A673 (cell line): ENCODE measurements around the gene KRT82. TPM values are rescaled to one million over a fixed set of nuclear protein-coding genes. Genes with fewer than 3 reads are reported as not detected.

Experiments used
- BruUV-seq: library from RNA; stranded (reverse); fragments of 400-500 nt; replicated peaks from 2 replicates; lab custom pipeline; 2021; lab: Mats Ljungman, UMichigan
- CTCF ChIA-PET: fragments of 300-600 bp; sonication (Branson Sonifier 250); formaldehyde crosslinking; loops from one replicate; lab custom pipeline; 2022; ENCODE audit warnings: antibody characterized with exemption; lab: Charles Lee
- POLR2A ChIA-PET: fragments of 300-600 bp; sonication (Branson Sonifier 250); formaldehyde crosslinking; loops from one replicate; lab custom pipeline; 2022; ENCODE audit warnings: antibody characterized with exemption; ENCODE audit not compliant: low non-redundant PET; lab: Charles Lee
- DNase-seq: peaks from one replicate; pipeline ENCODE4 v3.0.0-alpha.2; 2015; ENCODE audit warnings: low spot score
- H3K27ac ChIP-seq: fragments of 200-600 bp; sonication (generic); 2 replicates; pipeline ENCODE4 v1.5.1; 2016; ENCODE audit warnings: mixed run types, low read depth, mild to moderate bottlenecking, mixed read lengths, antibody characterized with exemption, low read length; ENCODE audit not compliant: poor library complexity, severe bottlenecking
- H3K27me3 ChIP-seq: fragments of 200-600 bp; sonication (generic); replicated peaks from 2 replicates; pipeline ENCODE4 v1.6.1; 2017; ENCODE audit warnings: mixed run types, low read depth, mild to moderate bottlenecking, mixed read lengths, antibody characterized with exemption, low read length; ENCODE audit not compliant: insufficient read depth, poor library complexity
- H3K36me3 ChIP-seq: fragments of 200-600 bp; sonication (generic); 2 replicates; pipeline ENCODE4 v1.6.1; 2016; ENCODE audit warnings: mixed run types, mild to moderate bottlenecking, mixed read lengths, antibody characterized with exemption, low read length; ENCODE audit not compliant: insufficient read depth, poor library complexity, severe bottlenecking
- H3K4me1 ChIP-seq: fragments of 200-600 bp; sonication (generic); 2 replicates; pipeline ENCODE4 v1.6.1; 2017; ENCODE audit warnings: mixed run types, mild to moderate bottlenecking, mixed read lengths, antibody characterized with exemption, low read length; ENCODE audit not compliant: insufficient read depth, poor library complexity, severe bottlenecking
- H3K4me3 ChIP-seq: fragments of 200-600 bp; sonication (generic); 2 replicates; pipeline ENCODE4 v1.5.1; 2016; ENCODE audit warnings: low read depth, mixed run types, mild to moderate bottlenecking, mixed read lengths, low read length; ENCODE audit not compliant: poor library complexity, severe bottlenecking
- H3K9me3 ChIP-seq: fragments of 200-600 bp; sonication (generic); 2 replicates; pipeline ENCODE4 v1.6.1; 2016; ENCODE audit warnings: mixed run types, low read depth, mild to moderate bottlenecking, mixed read lengths, antibody characterized with exemption, low read length; ENCODE audit not compliant: poor library complexity, severe bottlenecking
- CTCF ChIP-seq: fragments of 300-800, 200-600 bp; sonication (generic); conservative IDR thresholded peaks from 2 replicates; pipeline ENCODE4 v1.5.1; 2017; ENCODE audit warnings: low read depth, mild to moderate bottlenecking, antibody characterized with exemption, low read length, moderate library complexity, mixed read lengths
- EZH2 ChIP-seq: fragments of 200-600 bp; sonication (generic); IDR thresholded peaks from 2 replicates; pipeline ENCODE4 v1.6.1; 2017; ENCODE audit warnings: borderline replicate concordance, low read depth, mild to moderate bottlenecking, mixed read lengths, antibody characterized with exemption, low read length; ENCODE audit not compliant: poor library complexity, severe bottlenecking
- intact Hi-C: fragments of 100-400 bp; cut with micrococcal nuclease; formaldehyde crosslinking; loops from one replicate; pipeline ENCODE4 v1.10.0; 2022; ENCODE audit not compliant: unreplicated experiment
- total RNA-seq: library from RNA; stranded (reverse); gene quantifications from 2 replicates; pipeline ENCODE4 v1.2.3, GENCODE V29; 2021

Gene KRT82
- total RNA-seq, 1 experiment from 2014 or later: not detected

DNA sequence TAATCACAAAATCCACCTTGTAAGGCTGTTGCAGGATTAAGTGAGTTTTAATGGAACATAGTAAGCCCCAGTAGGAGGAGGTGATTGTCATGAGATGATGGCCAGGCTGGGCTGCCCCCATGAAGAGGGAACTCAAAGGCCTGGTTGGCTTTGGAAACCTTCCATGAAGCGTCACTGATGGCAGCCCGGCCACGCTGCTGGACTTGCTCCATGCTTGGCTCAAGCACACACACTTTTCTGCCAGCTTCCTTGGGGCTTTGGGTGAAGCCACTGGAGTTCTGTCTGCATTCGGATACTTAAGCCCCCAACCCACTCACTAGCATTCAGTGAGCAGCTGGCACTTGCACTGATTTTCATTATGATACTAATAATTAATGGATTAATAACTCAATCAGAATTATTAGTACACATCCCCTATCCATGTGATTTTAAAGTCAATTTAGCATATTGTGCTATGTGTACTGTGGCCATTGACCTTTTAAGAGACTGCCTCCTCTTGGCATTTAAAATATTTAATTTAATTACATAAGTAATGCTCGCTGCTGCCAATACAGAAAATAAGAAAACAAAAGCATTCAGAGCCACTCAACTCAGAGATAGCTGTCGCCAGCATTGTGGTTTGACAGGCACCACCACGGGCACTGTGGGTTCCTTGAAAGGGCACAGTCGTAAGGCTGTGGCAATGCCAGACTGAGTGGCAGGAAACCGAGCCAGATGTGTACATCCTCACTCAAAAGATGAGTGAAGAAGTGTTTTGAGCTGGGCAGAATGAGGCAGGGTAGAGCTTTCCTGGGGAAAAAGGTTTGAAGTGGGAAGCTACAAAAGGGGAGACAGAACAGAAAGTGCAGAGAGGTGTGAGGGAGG is 54.7 kb downstream of the KRT82 start:
- H3K9me3 ChIP-seq: no peaks in the 10 kb centered on the region
- no TSS peak for BruUV-seq
- H3K27me3 ChIP-seq: no peaks in the 10 kb centered on the region
- H3K27ac ChIP-seq: no peak overlapping the region
- no peaks in the 10 kb centered on the region for H3K4me1 ChIP-seq
- ChIA-PET POLR2A (no interaction called here), CTCF (no interaction called here)
- no peak overlapping the region for H3K4me3 ChIP-seq
- no peak for DNase-seq
- no peak for TF ChIP-seq CTCF
- intact Hi-C loops: no loop called here
- H3K36me3 ChIP-seq: no peaks in the 10 kb centered on the region

GRCh38 chr12:52350786-52351185 is 55.3 kb downstream of the KRT82 start:
- no peaks in the 10 kb centered on the region for H3K9me3 ChIP-seq
- ChIA-PET POLR2A (no interaction called here), CTCF (no interaction called here)
- no peaks in the 10 kb centered on the region for H3K27me3 ChIP-seq
- H3K27ac ChIP-seq: no peak overlapping the region
- no peak for TF ChIP-seq CTCF
- TF ChIP-seq EZH2: no peak
- H3K4me1 ChIP-seq: no peaks in the 10 kb centered on the region
- BruUV-seq: no TSS peak
- H3K36me3 ChIP-seq: no peaks in the 10 kb centered on the region
- DNase-seq: no peak
- intact Hi-C loops: no loop called here
- no peak overlapping the region for H3K4me3 ChIP-seq

GRCh38 chr12:52350021-52350620 is 56.0 kb downstream of the KRT82 start:
- no TSS peak for BruUV-seq
- TF ChIP-seq EZH2 (no peak), CTCF (no peak)
- Histone ChIP-seq H3K9me3 (no peaks in the 10 kb centered on the region), H3K27ac (no peak overlapping the region), H3K4me3 (no peak overlapping the region), H3K36me3 (no peaks in the 10 kb centered on the region), H3K27me3 (no peaks in the 10 kb centered on the region), H3K4me1 (no peaks in the 10 kb centered on the region)
- POLR2A ChIA-PET: no interaction called here
- intact Hi-C loops: no loop called here
- no peak for DNase-seq
- CTCF ChIA-PET: no interaction called here
